ENCODE measurements around the gene COL4A4.

- TF ChIP-seq POLR2AphosphoS5 (IDR thresholded peaks at IDR 0.05) (no peak), EP300 (IDR thresholded peaks at IDR 0.05) (no peak), POLR2A (IDR thresholded peaks at IDR 0.05; ENCODE audit: low read depth) (no peak)
- TF ChIP-seq, protein P1, sequence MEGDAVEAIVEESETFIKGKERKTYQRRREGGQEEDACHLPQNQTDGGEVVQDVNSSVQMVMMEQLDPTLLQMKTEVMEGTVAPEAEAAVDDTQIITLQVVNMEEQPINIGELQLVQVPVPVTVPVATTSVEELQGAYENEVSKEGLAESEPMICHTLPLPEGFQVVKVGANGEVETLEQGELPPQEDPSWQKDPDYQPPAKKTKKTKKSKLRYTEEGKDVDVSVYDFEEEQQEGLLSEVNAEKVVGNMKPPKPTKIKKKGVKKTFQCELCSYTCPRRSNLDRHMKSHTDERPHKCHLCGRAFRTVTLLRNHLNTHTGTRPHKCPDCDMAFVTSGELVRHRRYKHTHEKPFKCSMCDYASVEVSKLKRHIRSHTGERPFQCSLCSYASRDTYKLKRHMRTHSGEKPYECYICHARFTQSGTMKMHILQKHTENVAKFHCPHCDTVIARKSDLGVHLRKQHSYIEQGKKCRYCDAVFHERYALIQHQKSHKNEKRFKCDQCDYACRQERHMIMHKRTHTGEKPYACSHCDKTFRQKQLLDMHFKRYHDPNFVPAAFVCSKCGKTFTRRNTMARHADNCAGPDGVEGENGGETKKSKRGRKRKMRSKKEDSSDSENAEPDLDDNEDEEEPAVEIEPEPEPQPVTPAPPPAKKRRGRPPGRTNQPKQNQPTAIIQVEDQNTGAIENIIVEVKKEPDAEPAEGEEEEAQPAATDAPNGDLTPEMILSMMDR (IDR thresholded peaks at IDR 0.05), result no peak
Observed at GRCh38 chr2:227118353-227118752, 45.7 kb downstream of the COL4A4 start.

Measured in esophagus muscularis mucosa (tissue), 4 donors.